Measurements from ENCODE around the gene ANO2.

DNA sequence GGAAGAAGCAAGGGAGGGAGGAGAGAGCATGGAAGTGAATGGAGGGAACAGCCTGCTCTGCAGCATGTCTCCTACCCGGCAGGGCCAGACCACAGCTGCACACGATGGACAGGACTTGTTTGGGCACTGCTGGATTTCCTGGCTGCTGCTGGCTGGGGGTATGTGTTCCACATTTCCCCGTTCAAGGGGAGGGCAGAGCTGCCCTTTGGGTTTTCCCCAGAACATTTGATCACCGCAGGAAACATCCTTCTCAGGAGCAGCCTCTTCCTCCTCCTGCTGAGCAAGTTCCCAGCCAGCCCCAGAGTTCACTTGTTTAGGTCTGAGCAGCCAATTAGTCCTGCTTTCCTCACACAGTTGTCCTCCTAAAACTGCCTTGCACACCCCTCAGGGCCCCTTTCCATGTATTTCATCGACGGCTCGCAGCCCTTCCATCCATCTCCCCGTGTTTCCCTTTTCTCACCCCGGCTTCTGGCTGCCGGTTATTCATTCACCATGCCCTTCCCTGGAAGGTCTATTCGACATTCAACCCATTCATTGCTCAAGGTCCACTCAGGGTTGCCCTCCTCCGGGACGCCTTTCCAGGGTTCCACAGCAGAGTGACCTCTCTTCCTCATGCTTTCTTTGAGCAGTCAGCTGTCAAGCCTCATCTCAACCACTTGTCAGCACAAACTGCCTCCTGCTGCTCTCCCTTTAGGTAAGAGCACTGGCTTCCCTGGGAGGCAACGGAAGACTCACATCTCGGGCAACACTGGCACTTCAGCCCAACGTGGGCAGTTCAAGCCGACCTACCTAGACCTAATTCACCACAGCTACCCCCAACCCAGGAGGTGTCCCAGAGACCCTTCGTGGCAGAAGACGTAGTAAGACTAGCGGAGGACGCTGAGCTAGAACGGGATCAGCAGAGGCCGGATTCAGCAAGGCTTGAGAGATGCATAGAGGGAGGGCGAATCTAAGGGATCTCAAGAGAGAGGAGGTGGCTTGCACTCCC, 20.1 kb upstream of the ANO2 start:
- TF ChIP-seq TAF1 (IDR thresholded peaks at IDR 0.05; ENCODE audit: borderline replicate concordance, insufficient read depth, low read length): no peak
- no peak for TF ChIP-seq POLR2AphosphoS5 (IDR thresholded peaks at IDR 0.05; ENCODE audit: low read depth, low read length)
- TF ChIP-seq FOXP2 (optimal IDR thresholded peaks at IDR 0.05; ENCODE audit: borderline replicate concordance, extremely low read depth, extremely low read length, insufficient read depth): no peak
- no peak for TF ChIP-seq SIN3A (IDR thresholded peaks at IDR 0.05; ENCODE audit: borderline replicate concordance, insufficient read depth, low read length)
- TF ChIP-seq, protein P1, sequence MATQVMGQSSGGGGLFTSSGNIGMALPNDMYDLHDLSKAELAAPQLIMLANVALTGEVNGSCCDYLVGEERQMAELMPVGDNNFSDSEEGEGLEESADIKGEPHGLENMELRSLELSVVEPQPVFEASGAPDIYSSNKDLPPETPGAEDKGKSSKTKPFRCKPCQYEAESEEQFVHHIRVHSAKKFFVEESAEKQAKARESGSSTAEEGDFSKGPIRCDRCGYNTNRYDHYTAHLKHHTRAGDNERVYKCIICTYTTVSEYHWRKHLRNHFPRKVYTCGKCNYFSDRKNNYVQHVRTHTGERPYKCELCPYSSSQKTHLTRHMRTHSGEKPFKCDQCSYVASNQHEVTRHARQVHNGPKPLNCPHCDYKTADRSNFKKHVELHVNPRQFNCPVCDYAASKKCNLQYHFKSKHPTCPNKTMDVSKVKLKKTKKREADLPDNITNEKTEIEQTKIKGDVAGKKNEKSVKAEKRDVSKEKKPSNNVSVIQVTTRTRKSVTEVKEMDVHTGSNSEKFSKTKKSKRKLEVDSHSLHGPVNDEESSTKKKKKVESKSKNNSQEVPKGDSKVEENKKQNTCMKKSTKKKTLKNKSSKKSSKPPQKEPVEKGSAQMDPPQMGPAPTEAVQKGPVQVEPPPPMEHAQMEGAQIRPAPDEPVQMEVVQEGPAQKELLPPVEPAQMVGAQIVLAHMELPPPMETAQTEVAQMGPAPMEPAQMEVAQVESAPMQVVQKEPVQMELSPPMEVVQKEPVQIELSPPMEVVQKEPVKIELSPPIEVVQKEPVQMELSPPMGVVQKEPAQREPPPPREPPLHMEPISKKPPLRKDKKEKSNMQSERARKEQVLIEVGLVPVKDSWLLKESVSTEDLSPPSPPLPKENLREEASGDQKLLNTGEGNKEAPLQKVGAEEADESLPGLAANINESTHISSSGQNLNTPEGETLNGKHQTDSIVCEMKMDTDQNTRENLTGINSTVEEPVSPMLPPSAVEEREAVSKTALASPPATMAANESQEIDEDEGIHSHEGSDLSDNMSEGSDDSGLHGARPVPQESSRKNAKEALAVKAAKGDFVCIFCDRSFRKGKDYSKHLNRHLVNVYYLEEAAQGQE (IDR thresholded peaks at IDR 0.05; ENCODE audit: insufficient read depth in 1 of 2, low read depth in 2 of 2, low read length in 2 of 2): no peak
